Nephron (organoid): ENCODE data around the gene VEGFA.

Source experiments
- H3K27ac Mint-ChIP-seq, 3 experiments: 2 replicates each; pipeline ENCODE4 v1.8.0; 2020; ENCODE audit warnings: mixed read lengths in 3 of 3, mild to moderate bottlenecking in 2 of 3, moderate library complexity in 1 of 3
- H3K27me3 Mint-ChIP-seq: 2 replicates; pipeline ENCODE4 v1.8.0; 2021; ENCODE audit warnings: low read depth, mild to moderate bottlenecking, moderate library complexity, mixed read lengths
- H3K36me3 Mint-ChIP-seq: 2 replicates; pipeline ENCODE4 v1.8.0; 2020; ENCODE audit warnings: low read depth, mixed read lengths
- H3K4me1 Mint-ChIP-seq: 2 replicates; pipeline ENCODE4 v1.8.0; 2020; ENCODE audit warnings: mixed read lengths
- H3K4me3 Mint-ChIP-seq, 3 experiments: 2 replicates each; pipeline ENCODE4 v1.8.0; 2020; ENCODE audit warnings: mild to moderate bottlenecking in 3 of 3, mixed read lengths in 3 of 3, moderate library complexity in 2 of 3
- H3K9me3 Mint-ChIP-seq: 2 replicates; pipeline ENCODE4 v1.8.0; 2020; ENCODE audit warnings: mixed read lengths
- CTCF ChIP-seq, 3 experiments: fragments of 200-600 bp; sonication (generic); IDR thresholded peaks; one replicate each; pipeline ENCODE4 v1.5.0; 2021; ENCODE audit warnings: antibody characterized with exemption in 3 of 3; ENCODE audit not compliant: unreplicated experiment in 3 of 3

VEGFA gene

GRCh38 chr6:43724914-43725642 is 44.9 kb upstream of the VEGFA start:
- no peak for TF ChIP-seq CTCF (IDR thresholded peaks at IDR 0.05; ENCODE audit: unreplicated experiment in 3 of 3)
- H3K4me1 Mint-ChIP-seq = peaks cover 43% of the 10 kb centered on the region
- H3K4me3 Mint-ChIP-seq = peak overlapping the region in 1 of 3 experiments; percentile 19
- no peaks in the 10 kb centered on the region for H3K27me3 Mint-ChIP-seq
- peak overlapping the region; percentile 11 to 87 (median 13) for H3K27ac Mint-ChIP-seq
- no peaks in the 10 kb centered on the region for H3K36me3 Mint-ChIP-seq
- no peaks in the 10 kb centered on the region for H3K9me3 Mint-ChIP-seq

GRCh38 chr6:43725643-43726580 is 44.1 kb upstream of the VEGFA start:
- peak overlapping the region in 1 of 3 experiments; percentile 36 for H3K27ac Mint-ChIP-seq
- H3K4me1 Mint-ChIP-seq = peaks cover 39% of the 10 kb centered on the region
- peak overlapping the region in 1 of 3 experiments; percentile 19 for H3K4me3 Mint-ChIP-seq
- no peak for TF ChIP-seq CTCF (IDR thresholded peaks at IDR 0.05; ENCODE audit: unreplicated experiment in 3 of 3)
- no peaks in the 10 kb centered on the region for H3K36me3 Mint-ChIP-seq
- H3K9me3 Mint-ChIP-seq = peaks cover 5% of the 10 kb centered on the region
- no peaks in the 10 kb centered on the region for H3K27me3 Mint-ChIP-seq

GRCh38 chr6:43727634-43728033 is 42.4 kb upstream of the VEGFA start:
- peaks cover 25% of the 10 kb centered on the region for H3K4me1 Mint-ChIP-seq
- TF ChIP-seq CTCF (IDR thresholded peaks at IDR 0.05; ENCODE audit: unreplicated experiment in 3 of 3) = no peak
- H3K9me3 Mint-ChIP-seq = peaks cover 15% of the 10 kb centered on the region
- H3K27ac Mint-ChIP-seq = no peak overlapping the region
- no peaks in the 10 kb centered on the region for H3K27me3 Mint-ChIP-seq
- H3K36me3 Mint-ChIP-seq = no peaks in the 10 kb centered on the region
- H3K4me3 Mint-ChIP-seq = no peak overlapping the region

- TF ChIP-seq CTCF (IDR thresholded peaks at IDR 0.05; ENCODE audit: unreplicated experiment in 3 of 3) = no peak
- H3K4me1 Mint-ChIP-seq = peaks cover 16% of the 10 kb centered on the region
- no peak overlapping the region for H3K27ac Mint-ChIP-seq
- H3K9me3 Mint-ChIP-seq = peaks cover 15% of the 10 kb centered on the region
- H3K36me3 Mint-ChIP-seq = no peaks in the 10 kb centered on the region
- no peak overlapping the region for H3K4me3 Mint-ChIP-seq
- no peaks in the 10 kb centered on the region for H3K27me3 Mint-ChIP-seq
Observed at GRCh38 chr6:43728586-43728985, 41.4 kb upstream of the VEGFA start.

- no peak for TF ChIP-seq CTCF (IDR thresholded peaks at IDR 0.05; ENCODE audit: unreplicated experiment in 3 of 3)
- no peaks in the 10 kb centered on the region for H3K36me3 Mint-ChIP-seq
- H3K4me1 Mint-ChIP-seq = peaks cover 9% of the 10 kb centered on the region
- H3K9me3 Mint-ChIP-seq = peaks cover 15% of the 10 kb centered on the region
- H3K27ac Mint-ChIP-seq = no peak overlapping the region
- H3K4me3 Mint-ChIP-seq = no peak overlapping the region
- no peaks in the 10 kb centered on the region for H3K27me3 Mint-ChIP-seq
Observed at GRCh38 chr6:43729537-43729936, 40.5 kb upstream of the VEGFA start.
